DMS114 treated with DMSO at 0.1 percent for 48 hours (cell line): ENCODE results near the gene GHRHR.

Experiments used
- DNase-seq: peaks from one replicate; lab custom pipeline; 2025; ENCODE audit not compliant: unreplicated experiment; lab: John Stamatoyannopoulos, UW

GHRHR gene

GRCh38 chr7:30983914-30984247 is 20.1 kb downstream of the GHRHR start:
- no peak for DNase-seq

DNA sequence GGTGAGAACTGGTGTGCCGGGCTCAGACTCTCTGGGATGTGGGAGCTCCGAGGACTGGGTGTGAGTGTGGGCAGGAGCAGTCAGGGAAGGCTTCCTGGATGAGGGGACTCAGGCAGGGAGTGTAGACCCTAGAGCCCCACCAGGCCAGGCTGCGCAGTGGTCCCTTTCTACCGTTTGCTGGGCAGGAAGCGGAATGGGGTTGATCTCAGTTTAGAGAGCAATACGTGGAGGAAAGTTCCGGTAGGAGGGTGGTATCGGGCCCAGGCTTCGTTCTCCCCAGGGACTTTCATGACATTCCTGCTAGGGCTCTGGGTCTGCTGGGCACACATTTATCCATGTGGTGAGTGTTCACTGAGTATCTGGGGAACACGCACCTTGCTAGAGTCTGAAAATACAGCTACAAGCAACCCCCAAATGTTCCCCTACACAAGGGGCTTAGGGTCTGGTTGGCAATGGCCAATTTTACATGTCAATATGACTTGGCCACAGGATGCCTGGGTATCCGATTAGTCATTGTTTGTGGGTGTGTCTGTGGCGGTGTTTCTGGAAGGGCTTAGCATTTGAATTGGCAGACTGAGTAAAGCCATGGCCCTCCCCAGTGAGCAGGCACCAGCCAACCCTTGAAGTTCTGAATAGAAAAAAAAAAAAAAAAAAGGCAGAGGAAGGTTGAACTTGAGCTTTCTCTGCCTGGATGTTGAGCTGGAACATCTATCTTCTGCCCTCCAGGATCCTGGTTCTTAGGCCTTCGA is 20.8 kb downstream of the GHRHR start:
- no peak for DNase-seq

DNA sequence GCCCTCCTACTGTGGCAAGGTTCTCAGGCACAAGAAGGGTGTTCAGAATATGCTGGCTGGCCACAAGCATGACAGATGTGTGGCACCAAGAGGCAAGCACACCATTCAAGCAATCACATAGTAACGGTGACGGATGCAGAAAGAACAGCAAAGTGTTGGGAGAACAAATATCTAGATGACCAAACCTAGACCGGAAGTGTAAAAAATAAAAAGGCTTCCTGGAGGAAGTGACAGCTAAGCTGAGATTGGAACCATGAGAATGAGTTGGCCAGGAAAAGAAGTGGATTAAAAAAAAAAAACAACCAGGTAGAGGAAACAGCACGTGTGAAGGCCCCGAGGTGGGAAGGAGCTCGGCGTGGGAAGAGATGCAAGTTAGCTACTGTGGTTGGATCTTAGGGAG is 22.0 kb downstream of the GHRHR start:
- no peak for DNase-seq

DNA sequence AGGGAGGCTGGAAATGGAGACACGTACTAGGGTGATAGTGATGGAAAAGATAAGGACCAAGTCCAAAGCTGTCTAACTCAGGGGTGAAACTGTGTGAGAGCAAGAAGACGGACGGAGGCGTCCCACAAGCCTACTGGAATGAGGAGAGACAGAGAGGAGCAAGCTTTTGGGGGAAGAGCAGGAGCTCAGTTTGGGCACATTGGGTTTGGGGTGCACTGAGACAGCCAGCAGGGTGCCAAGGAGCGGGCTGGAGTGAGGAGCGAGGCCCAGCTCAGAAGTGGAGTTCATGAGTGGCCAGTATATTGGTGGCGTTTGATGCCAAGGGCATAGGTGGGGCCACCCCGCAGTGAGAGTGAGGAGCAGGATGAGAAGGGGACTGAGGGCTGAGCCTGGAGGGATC is 22.6 kb downstream of the GHRHR start:
- DNase-seq, result no peak

DNA sequence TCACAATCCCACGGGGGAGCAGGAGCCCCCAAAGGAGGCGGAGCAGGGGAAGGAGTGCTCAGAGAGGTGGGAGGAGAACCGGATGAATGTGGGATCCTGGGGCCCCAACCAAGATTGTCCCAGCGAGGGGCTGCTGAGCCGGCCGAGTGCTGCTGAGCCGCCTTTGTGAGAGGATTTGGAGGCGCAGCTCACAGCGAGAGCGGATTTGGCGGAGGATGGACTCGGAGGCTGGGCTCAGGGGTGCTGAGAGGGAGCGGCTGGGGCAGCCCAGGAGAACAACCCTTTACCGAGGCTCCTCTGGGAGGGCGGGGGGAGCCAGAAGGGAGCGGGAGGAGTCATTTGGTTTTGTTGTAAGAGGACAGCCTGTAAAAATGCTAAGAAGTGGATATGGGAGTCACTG is 23.0 kb downstream of the GHRHR start:
- DNase-seq, result no peak

DNA sequence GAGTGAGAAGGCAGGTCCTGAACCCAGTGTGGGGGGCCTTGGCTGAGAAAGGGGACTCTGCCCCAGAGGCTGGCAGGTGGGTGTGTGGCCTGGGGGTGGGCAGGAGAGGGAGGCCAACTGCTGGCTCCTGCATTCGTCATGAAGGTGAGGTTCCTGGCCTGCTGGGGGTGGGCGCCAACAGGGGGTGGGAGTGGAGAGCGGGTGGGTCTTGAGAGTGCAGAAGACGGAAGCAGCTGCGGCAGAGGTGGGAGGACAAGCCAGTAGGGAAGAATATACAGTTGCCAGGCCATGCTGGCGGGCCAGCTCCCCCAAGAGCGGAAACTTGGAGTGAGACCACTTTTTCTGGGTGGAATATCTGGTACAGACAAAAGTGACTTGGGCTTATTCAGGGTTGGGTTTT is 23.4 kb downstream of the GHRHR start:
- no peak for DNase-seq

- no peak for DNase-seq
Measured at GRCh38 chr7:30987936-30988335, 24.2 kb downstream of the GHRHR start.

- DNase-seq, result no peak
Measured at GRCh38 chr7:30988351-30989005, 24.7 kb downstream of the GHRHR start.

DNA sequence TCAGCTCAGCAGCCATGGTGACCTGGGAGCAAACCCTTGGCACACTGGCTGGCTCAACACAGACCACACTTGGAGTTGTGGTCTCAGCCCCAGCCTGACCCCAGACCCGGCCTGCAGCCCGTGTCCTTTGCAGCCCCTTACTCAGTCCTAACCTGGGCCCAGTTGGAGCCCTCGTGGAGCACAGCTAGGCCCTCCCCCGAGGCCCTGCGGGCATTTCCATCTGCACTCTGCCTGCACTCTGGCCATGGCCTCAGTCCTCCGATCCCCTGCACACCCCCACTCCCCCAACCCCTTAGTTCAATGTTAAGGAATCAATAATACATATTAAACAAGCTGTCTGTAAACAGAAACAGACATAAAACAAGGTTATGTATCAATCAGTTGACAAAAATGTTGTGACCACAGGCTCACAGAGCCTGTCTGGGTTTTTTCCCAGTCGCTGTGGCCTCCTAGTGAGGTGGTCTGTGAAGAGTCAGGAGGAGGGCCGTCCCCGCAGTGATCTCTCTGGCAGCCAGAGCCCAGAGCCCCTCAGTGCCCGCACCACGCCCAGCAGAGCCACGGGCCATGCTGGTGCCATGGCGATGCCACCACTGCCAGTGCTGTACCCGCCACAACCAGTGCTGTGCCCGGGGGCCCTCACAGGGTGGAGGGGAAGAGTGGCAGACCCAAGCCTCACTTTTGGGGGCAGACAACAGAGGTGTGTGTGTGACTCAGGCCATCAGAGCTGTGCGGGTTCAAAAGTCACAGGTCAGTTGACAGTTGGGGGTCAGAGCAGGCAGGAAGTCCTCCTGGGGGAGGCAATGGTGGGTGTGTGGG is 25.5 kb downstream of the GHRHR start:
- no peak for DNase-seq

GRCh38 chr7:30989824-30990672 is 26.3 kb downstream of the GHRHR start:
- no peak for DNase-seq

DNA sequence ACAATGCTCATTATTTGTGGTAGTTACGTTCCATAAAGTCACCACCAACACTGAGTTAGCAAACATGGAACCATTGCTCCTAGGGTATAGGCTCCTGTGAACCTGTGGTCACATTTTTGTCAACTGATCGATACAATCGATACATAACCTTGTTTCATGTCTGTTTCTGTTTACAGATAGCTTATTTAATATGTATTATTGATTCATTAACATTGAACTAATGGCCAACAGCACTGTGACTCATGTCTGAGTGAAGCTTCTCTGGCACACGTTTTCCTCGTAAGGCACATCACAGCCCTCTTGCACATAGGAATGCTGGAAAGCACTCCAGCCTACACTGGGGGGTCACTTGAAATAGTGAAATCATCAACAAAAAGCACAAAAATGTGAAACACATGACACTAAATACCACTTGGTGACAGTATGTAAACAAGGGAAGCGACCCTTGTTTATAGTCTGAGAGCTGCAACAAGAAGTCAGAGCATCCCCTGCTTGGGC is 27.0 kb downstream of the GHRHR start:
- DNase-seq, result no peak

- DNase-seq, result no peak
Measured at GRCh38 chr7:30992414-30992813, 28.7 kb downstream of the GHRHR start.

DNA sequence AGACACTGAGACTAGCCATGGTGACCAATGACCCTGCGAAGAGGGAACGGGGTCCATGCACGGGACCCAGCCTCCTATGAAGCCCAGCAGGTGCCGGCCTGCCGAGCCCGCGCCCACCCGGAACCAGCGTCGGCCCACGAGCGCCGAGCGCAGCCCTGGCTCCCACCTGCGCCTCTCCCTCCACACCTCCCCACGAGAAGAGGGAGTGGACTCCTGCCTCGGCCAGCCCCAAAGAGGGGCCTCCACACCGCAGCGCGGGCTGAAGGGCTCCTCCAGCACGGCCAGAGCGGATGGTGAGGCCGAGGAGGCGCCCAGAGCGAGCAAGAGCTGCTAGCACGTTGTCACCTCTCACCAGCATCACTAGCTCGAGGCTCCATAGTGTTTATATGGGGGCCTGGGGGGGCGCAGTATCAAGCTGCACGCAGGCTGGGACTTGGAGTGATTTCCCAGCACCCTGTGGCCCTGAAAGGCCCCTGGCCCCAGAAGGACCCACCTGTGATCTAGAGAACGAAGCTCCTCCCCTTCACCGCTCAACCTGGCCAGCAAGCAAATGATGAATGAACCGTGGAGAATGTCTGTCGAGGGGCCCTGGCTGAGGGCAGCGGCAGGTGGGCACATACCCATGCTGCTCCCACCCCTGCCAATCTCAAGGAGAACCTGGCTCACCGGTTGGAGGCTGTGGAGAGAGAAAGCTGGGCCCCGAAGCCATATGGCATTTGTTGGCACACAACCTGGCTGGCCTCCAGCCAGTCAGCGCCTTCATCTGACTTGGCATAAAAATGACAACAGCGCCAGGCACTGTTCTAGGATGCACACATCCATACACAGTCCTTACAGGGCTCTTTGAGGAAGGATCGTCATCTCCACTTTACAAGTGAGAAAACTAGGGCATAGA is 30.7 kb downstream of the GHRHR start:
- DNase-seq, result no peak

GRCh38 chr7:30995536-30995935 is 31.8 kb downstream of the GHRHR start:
- no peak for DNase-seq

GRCh38 chr7:30996256-30996655 is 32.5 kb downstream of the GHRHR start:
- no peak for DNase-seq

DNA sequence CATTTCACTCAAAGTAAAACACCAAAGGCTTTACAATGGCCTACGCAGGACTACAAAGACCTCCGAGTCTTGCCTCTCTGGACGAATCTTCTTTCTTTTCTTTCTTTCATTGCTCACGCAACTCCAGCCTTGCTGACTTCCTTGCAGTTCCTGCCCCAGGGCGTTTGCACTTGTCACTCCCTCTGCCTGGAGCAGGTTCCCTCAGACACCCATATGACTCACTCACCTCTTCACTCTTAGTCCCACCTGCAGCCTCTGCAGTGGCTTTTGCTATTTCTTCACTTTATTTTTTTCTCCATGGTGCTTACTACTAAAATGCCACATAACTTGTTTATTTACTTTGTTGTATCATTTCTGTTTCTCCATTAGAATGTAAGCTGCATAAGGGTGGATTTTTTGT is 33.1 kb downstream of the GHRHR start:
- no peak for DNase-seq

GRCh38 chr7:30997316-30997715 is 33.6 kb downstream of the GHRHR start:
- no peak for DNase-seq

DNA sequence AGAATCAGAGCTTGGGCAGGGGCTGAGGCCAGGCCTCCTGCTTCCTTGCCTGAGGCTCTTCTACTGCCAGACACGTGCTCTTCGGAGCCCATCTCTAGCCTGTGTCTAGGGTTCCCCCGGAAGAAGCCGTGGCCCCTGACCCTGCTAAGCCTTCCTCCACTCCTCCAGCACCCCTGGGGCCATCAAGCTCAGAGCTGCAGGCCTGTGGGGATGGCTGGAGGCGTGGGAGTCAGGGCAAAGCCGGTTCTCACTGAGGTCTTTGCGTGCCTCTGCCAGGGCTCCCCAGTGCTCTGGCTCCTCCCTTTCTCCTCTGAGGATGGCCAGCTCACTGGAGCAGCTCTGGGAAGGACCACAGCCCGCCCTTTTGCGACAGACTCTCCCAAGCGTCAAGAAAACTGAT is 34.4 kb downstream of the GHRHR start:
- no peak for DNase-seq

DNA sequence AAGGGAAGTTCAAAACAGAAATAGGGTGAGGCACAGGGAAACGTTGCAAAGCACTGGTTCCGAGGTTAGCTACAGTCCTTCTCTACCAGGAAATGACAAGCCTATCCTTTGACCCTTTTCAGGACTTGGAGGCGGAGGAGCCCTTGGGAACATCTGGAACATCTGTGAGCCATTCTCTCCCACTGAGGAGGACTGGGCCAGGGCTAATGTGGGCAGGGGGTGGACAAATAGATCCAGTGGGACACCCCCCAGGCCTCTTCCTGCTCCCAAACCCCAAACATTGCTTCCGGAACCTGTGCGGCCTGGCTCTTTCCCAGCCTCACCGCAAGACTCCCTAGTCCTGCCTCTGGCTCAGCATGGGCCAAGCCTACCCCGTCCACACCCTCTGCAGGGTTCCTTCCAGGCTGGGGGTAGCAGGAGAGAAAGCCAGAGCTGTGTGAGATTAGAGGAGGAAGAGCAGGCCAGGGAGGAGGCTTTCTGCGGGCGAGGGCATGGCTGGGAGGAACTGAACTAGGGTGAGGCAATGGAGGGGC is 36.5 kb downstream of the GHRHR start:
- DNase-seq, result no peak

GRCh38 chr7:31000779-31001178 is 37.0 kb downstream of the GHRHR start:
- no peak for DNase-seq
